Measurements from ENCODE around the gene JAK2.

Gene JAK2

GRCh38 chr9:5144217-5144616, 159.1 kb downstream of the JAK2 start:
- no peak for TF ChIP-seq CTCF (IDR thresholded peaks at IDR 0.05; ENCODE audit: control extremely low read depth, extremely low read depth, low read depth, missing control alignments)
- DNase-seq (ENCODE audit: extremely low spot score): no peak
- ChIA-PET CTCF (interaction anchor here (1.2 kb wide), 1 partner anchor 13 kb away, joined by 3 read pairs; no protein-coding TSS in a partner anchor), POLR2A (no interaction called here)

GRCh38 chr9:5146241-5146640, 161.2 kb downstream of the JAK2 start:
- ChIA-PET CTCF (no interaction called here), POLR2A (no interaction called here)
- DNase-seq (ENCODE audit: extremely low spot score): no peak
- no peak for TF ChIP-seq CTCF (IDR thresholded peaks at IDR 0.05; ENCODE audit: control extremely low read depth, extremely low read depth, low read depth, missing control alignments)

Measured in GM10248 (cell line).